ENCODE results near the gene CHID1. TPM values are rescaled to one million over a fixed set of nuclear protein-coding genes. Genes with fewer than 3 reads are reported as not detected.
A peak's percentile ranks its signal among the peaks of the same experiment; 100 is the strongest.

CHID1 gene
- total and polyA plus RNA-seq, 8 donors: 81.4 to 95.7 (median 93.5) TPM

DNA sequence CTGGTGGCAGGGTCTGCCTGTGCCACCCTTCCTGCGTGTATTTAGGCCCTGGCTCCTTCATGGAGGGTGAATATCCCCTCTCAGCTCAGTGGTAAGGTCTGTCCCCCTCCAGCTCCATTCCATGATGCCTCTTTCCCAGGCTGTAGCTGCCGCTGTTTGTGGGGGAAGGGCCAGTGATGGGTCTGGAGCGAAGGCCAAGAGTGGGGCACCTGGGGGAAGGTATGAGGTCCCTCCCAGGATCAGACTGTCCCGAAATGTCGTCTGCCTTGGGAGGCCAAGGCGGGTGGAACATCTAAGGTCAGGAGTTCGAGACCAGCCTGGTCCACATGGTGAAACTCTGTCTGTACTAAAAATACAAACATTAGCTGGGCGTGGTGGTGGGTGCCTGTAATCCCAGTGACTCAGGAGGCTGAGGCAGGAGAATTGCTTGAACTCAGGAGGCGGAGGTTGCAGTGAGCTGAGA lies 76.7 kb downstream of the CHID1 start:
- TF ChIP-seq, protein P1, sequence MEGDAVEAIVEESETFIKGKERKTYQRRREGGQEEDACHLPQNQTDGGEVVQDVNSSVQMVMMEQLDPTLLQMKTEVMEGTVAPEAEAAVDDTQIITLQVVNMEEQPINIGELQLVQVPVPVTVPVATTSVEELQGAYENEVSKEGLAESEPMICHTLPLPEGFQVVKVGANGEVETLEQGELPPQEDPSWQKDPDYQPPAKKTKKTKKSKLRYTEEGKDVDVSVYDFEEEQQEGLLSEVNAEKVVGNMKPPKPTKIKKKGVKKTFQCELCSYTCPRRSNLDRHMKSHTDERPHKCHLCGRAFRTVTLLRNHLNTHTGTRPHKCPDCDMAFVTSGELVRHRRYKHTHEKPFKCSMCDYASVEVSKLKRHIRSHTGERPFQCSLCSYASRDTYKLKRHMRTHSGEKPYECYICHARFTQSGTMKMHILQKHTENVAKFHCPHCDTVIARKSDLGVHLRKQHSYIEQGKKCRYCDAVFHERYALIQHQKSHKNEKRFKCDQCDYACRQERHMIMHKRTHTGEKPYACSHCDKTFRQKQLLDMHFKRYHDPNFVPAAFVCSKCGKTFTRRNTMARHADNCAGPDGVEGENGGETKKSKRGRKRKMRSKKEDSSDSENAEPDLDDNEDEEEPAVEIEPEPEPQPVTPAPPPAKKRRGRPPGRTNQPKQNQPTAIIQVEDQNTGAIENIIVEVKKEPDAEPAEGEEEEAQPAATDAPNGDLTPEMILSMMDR (IDR thresholded peaks at IDR 0.05): no peak
- Histone ChIP-seq H3K9me3 (no peaks in the 10 kb centered on the region), H3K27me3 (peaks cover 7 to 28% of the 10 kb centered on the region in 2 donors), H3K4me3 (peak overlapping the region; percentile 71 to 86), H3K36me3 (peaks cover 0 to 32% of the 10 kb centered on the region in 2 donors), H3K4me1 (peaks cover 38 to 84% of the 10 kb centered on the region in 2 donors), H3K27ac (peak overlapping the region; percentile 83 to 89)
- ATAC-seq (no peak), DNase-seq (no peak)
- intact Hi-C loops (cut with DNase I): no loop called here

DNA sequence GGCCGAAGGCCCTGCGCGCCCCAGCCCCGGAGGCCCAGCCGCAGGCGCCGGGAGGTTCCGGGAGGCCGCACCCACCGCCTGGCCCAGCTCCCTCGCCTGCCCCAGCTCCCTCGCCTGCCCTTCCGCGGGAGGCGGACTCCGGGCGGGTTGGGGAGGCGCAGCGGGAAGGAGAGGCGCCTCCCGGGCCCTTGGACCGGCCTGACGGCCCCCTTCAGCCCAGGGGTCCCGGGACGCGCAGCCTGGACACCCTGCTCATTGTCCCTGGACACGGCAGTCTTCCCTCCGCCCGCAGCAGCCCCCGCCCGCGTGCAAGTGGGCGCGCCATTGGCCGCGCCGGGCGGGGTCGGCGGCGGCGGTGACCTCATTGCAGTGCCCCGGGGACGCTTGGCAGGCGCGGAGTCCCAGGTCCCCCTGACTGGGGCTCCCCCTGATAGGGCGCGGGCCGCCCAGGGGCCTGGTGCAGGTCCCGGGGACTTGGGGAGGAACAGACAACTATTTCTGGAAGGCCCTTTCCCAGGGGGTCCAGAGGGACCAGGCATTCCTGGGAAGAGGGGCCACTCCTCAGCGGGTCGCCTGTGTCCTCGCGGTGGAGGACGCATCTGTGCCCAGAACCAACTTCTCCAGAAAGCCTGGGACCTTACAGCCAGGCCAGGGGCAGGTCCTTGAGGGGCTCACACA lies 77.4 kb downstream of the CHID1 start:
- intact Hi-C loops (cut with DNase I): no loop called here
- ATAC-seq: peak; percentile 1
- H3K27ac ChIP-seq: peak overlapping the region; percentile 83 to 89
- peak in 1 of 4 donors; percentile 89 for DNase-seq
- H3K4me3 ChIP-seq: peak overlapping the region; percentile 71 to 86
- peaks cover 0 to 26% of the 10 kb centered on the region in 2 donors for H3K36me3 ChIP-seq
- TF ChIP-seq, protein P1 (IDR thresholded peaks at IDR 0.05): no peak
- no peaks in the 10 kb centered on the region for H3K9me3 ChIP-seq
- H3K27me3 ChIP-seq: peaks cover 7 to 34% of the 10 kb centered on the region in 2 donors
- peaks cover 43 to 90% of the 10 kb centered on the region in 2 donors for H3K4me1 ChIP-seq

DNA sequence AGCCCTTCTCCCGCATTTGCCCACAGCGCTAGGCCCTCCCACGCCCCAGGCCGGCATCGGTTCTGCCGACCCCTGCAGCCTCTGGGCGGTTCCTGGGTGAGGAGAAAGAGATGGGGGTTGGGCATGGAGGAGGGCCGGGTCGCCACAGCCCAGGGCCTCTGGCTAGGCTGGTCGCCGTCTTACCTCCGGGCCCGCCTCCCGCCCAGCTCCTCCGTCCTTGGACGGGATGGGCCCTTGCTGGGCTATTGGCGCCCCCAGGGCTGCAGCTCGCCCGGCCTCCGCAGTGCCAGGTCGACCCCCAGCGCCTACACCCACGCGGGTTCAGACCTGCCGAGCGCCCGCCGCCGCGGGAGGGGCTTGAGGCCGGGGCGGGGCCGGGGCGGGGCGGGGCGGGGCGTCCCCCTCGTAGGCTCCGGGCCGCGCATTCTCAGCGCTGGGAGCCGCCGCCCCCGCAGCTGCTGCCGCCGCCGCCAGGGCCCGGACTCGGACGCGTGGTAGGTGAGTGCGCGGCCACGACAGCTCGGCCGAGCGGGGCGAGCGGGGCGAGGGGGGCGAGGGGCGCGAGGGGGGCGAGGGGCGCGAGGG lies 78.0 kb downstream of the CHID1 start, which contains the start of gene CD151:
Gene CD151 (plus strand): TSS at position 424 of the 585 bp plus-strand sequence. CDS start 3,118 bp downstream, outside the sequence.
- Histone ChIP-seq H3K9me3 (no peaks in the 10 kb centered on the region), H3K27me3 (peaks cover 7 to 36% of the 10 kb centered on the region in 2 donors), H3K27ac (peak within 1 kb of the TSS; percentile 83 to 89), H3K4me3 (peak within 1 kb of the TSS; percentile 71 to 86), H3K36me3 (peaks cover 0 to 19% of the 10 kb centered on the region in 2 donors), H3K4me1 (peaks cover 46 to 93% of the 10 kb centered on the region in 2 donors)
- DNase-seq (peak in 1 of 4 donors; percentile 89), ATAC-seq (peak; percentile 29)
- TF ChIP-seq, protein P1 (IDR thresholded peaks at IDR 0.05): no peak
- intact Hi-C loops (cut with DNase I): no loop called here

DNA sequence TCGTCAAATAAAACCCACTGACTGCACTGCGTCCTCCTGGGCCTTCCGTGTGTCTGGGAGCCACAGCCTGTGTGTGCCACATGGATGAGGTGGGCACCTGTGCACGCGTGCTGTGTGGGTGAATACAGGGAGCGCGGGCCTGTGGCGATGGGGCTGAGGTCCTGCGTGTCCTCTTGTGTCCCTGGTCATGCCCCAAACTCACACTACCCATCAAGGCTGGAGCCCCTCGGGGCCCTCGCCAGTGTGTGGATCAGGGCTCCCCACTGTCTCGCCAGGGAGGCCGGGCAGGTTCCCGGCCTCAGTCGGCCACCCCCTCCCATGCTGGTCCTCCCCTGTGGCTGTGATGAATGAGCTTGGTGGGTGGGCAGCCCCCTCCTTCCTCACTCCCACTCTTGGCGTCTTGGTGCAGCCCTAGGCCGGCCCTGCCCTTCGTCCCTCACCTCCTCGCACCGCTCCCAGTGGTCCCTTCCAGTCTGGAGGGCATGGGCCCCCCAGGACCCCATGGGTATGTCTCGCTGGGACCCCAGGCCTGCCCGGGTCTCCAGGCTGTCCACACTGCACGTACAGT lies 78.6 kb downstream of the CHID1 start:
- H3K36me3 ChIP-seq: peaks cover 0 to 14% of the 10 kb centered on the region in 2 donors
- H3K27ac ChIP-seq: peak overlapping the region; percentile 63 to 83
- no peak for DNase-seq
- peak overlapping the region; percentile 39 to 86 for H3K4me3 ChIP-seq
- TF ChIP-seq, protein P1 (IDR thresholded peaks at IDR 0.05): no peak
- intact Hi-C loops (cut with DNase I): no loop called here
- peaks cover 51 to 93% of the 10 kb centered on the region in 2 donors for H3K4me1 ChIP-seq
- no peaks in the 10 kb centered on the region for H3K9me3 ChIP-seq
- H3K27me3 ChIP-seq: peaks cover 7 to 41% of the 10 kb centered on the region in 2 donors
- ATAC-seq: no peak
